Measurements from ENCODE around the gene CENPM.

- TF ChIP-seq YY1 (IDR thresholded peaks at IDR 0.05; ENCODE audit: insufficient read depth, insufficient read length), result no peak
- no peak for TF ChIP-seq SUZ12 (IDR thresholded peaks at IDR 0.05; ENCODE audit: extremely low read depth, insufficient read depth, insufficient read length)
Measured at GRCh38 chr22:41966225-41966606, 19.3 kb upstream of the CENPM start.
